GM19043 (cell line): ENCODE measurements around the gene NDUFAF8.

ENCODE experiments used
- ATAC-seq: cut with Tn5 transposase; IDR thresholded peaks from one replicate; pipeline ENCODE4 v1.9.1; 2021; ENCODE audit warnings: low read depth; ENCODE audit not compliant: unreplicated experiment

Gene NDUFAF8

DNA sequence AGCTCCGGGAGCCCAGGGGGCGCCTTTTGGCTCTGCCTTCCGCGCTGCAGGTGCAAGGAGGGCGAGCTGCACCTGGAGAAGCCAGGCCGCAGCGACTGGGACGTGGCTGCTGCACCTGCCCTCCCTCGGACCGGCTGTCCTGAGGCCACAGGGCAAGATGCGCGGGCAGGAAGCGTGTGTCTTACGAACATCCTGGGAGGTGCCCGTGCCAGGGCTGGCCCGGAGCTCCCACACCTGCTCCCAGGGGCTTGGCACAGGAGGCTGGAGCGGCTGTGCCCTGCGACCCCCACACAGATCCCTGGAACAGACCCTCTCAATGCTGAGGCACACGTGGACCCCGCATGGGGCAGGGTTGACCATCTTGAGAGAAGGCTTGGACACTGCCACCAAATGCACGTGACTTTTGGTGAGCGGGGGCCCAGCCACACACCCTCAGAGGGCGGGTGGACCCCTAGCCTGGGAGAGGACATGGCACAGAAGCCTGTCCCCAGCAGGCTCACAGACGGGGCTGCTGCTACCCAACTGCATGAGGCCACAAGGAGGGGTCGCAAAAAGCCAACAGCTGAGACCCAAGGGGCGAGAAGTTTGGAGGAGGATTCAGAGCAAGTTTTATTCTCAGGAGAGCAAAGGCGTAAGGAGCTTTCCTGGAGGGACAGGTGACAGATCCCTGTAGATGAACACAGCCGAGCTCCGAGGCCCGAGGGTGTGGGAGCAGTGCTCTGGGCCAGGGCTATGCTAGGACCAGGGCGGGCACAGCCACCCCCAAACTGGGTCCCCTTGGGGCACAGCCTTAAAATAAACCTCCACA lies 11.4 kb downstream of the NDUFAF8 start:
- ATAC-seq = no peak

GRCh38 chr17:81251094-81251708 lies 12.1 kb downstream of the NDUFAF8 start:
- no peak for ATAC-seq

DNA sequence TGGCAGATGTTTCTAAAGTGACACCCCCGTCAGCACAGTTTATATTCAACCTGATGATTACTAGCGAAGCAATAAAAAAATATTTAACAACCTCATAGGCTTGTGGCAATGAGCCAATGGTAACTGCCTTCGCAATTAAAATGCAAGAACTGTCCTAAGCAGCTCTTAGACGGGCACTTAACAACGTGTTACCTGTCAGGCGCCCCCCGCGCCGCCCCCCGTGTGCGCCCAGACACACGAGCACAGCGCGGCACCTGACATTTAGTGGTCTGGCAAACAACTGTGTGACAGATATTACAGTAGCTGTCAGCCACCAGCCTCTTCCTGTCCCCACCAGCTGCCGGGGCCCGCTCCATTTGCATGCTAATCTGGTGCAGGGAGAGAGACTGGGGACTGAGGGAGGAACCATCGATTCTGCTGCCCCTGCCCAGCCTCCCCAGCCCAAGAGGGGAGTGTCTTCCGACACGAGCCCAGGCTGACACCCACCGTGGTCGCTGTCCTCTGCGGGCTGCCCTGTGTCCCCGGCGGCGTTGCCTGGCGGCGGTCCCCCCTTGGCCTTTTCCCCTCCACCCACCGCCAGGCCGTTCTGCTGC lies 12.7 kb downstream of the NDUFAF8 start:
- ATAC-seq = no peak

GRCh38 chr17:81252326-81252986 lies 13.3 kb downstream of the NDUFAF8 start:
- ATAC-seq = no peak

DNA sequence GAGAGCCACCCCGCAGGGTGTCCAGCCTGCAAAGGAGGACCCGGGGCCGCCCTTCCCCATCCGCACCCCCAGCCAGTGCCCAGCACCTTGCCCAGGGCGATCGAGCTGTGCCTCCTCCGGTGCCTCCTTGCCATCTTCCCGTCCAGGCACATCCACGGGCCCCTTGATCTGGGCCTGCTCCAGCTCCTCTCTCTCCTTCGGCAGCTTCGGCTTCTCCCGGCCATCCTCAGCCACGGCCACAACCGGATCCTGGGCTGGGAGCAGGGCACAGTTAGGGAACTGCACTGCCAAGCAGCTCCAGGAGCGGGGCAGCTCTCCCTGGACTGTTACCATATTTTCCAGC lies 13.8 kb downstream of the NDUFAF8 start:
- ATAC-seq = no peak

GRCh38 chr17:81253358-81254131 lies 14.4 kb downstream of the NDUFAF8 start:
- ATAC-seq = no peak

GRCh38 chr17:81254955-81255717 lies 16.0 kb downstream of the NDUFAF8 start:
- ATAC-seq = no peak

GRCh38 chr17:81256616-81257015 lies 17.5 kb downstream of the NDUFAF8 start:
- no peak for ATAC-seq

- no peak for ATAC-seq
These were observed 18.4 kb downstream of the NDUFAF8 start for GRCh38 chr17:81257533-81257932.

- ATAC-seq = no peak
These were observed 19.2 kb downstream of the NDUFAF8 start for GRCh38 chr17:81258292-81258691.

DNA sequence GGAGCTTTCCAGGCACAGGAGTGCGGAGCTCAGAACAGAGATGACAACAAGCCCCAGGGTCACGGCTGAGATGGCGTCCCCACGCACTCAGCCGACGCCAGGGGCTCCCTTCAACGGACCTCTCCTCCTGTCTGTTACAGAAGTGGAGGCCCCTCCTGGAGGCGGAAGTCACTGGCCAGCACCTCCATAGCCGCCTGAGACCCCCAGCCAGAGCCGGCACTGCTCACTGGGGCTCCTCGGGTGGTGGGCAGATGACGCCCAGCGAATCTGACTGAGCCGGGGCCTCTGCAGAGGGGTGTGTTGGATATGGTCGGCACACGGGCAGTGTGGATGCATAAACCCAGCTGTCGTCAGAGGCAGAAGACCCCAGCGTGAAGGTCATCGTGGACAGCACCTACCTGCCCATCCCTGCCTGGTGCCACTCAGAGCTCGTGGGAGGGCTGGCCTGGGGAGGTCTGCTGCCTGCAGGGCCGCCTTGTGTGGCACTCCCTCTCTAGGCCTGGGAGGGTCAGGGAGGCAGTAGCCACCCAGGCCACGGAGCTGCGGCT lies 20.0 kb downstream of the NDUFAF8 start:
- ATAC-seq = no peak

DNA sequence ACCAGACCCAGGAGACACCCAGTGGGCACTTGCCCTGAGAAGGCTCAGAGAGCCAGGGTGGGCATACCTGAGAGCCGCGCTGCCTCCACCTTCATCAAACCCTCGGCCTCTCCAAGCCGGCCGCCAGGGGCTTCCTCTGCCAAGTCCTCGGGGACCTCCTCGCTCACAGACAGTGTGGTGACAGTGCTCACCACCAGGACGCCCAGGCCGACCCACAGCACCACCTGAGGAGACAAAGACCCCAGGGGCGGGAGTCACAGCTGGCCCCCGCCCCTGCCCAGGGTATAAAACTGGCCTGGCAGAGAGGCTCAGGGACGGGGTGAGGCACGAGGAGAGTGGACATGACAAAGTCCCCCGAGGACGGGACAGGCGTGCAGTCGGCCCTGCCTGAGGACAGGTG lies 21.1 kb downstream of the NDUFAF8 start:
- no peak for ATAC-seq

DNA sequence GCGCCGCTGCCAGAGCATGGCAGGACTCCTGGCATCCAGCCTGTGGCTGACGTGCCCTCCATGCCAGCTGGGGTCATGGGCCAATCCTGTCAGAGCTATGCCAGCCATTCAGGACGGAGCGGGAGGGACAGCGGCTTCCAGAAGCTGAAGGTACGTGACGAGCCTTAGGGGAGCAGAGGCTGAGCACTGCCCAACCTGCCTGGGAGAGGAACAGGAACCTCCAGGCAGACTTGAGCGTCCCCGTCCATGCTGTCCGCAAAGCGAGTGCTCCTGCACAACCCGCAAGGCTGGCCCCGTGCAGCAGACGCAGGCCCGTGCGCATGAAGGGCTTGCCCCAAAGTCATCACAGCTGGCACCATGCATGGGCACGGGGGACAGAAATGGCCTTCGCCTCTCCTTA lies 21.5 kb downstream of the NDUFAF8 start:
- ATAC-seq = no peak

DNA sequence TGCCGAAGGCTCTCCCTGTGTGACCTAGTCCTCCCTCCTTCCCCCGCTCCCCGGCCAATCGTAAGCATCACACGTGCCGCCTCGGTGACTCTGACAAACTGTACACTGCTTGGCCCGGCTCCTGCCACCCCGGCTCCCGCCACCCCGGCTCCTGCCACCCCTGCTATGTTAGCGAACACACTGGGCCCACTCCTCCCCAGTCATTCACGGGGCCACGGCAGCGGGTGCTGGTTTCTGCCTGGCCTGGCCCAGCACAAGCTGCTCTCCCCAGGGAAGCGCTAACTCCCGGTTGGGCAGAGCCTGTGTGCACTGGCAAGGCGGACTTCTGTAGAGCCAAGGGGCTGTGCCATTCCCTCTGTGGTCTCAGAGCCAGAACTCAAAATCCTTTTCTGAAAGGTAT lies 22.0 kb downstream of the NDUFAF8 start:
- ATAC-seq = no peak

DNA sequence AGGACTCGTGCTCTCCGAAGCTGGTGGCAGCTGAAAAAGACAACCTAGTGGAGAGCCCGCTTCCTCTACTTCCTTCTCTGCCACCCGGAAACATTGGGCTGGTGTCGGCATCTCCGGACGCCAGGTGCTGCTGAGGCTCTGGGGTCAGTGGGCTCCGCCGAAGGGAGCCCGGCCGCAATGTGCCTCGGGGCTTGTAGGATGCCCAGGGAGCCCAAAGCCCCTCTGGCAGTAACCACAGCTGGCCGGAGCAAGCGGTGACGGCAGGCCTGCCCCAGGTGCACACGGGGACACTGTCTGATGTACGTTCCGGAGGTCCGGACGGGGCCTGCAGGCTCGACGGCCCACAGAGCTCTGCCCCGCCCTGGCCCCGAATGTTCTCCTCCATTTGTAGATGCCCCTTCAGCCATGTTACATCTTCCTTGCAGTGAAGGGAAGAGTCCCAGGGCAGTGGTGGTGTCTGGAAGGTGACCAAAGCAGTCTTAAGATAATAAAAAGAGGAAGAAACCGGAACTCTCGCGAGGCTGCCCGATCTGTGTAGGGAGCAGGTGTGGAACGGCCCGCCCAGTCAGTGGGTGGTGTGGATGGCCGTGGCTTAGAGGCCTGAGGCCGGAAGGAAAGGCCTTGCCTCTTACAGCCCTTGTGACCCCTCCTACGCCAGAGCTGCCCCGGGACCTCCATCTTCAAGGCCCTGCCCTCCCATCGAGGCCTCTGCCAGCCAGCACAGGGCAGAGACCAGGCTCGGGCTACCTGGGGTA lies 22.6 kb downstream of the NDUFAF8 start:
- ATAC-seq = no peak

GRCh38 chr17:81263371-81264181 lies 24.5 kb downstream of the NDUFAF8 start:
- ATAC-seq = no peak

GRCh38 chr17:81264640-81265039 lies 25.5 kb downstream of the NDUFAF8 start:
- ATAC-seq = no peak

- ATAC-seq = no peak
These were observed 26.5 kb downstream of the NDUFAF8 start for GRCh38 chr17:81265576-81265975.
